HFFc6 (cell line): ENCODE results near the gene GPR179. TPM values are rescaled to one million over a fixed set of nuclear protein-coding genes. Genes with fewer than 3 reads are reported as not detected.

Experiments used
- DNase-seq: peaks from one replicate; pipeline ENCODE4 v3.0.0-alpha.2; 2018
- H3K27ac Mint-ChIP-seq: 2 replicates; pipeline ENCODE4 v1.8.0; 2020; ENCODE audit warnings: mild to moderate bottlenecking, mixed read lengths
- H3K27me3 Mint-ChIP-seq: 2 replicates; pipeline ENCODE4 v1.8.0; 2021; ENCODE audit warnings: mild to moderate bottlenecking, moderate library complexity, mixed read lengths; ENCODE audit not compliant: insufficient read depth
- H3K36me3 Mint-ChIP-seq: 2 replicates; pipeline ENCODE4 v1.8.0; 2021; ENCODE audit warnings: low read depth, mixed read lengths
- H3K4me1 Mint-ChIP-seq: 2 replicates; pipeline ENCODE4 v1.8.0; 2020; ENCODE audit warnings: low read depth, mixed read lengths
- H3K4me3 Mint-ChIP-seq: 2 replicates; pipeline ENCODE4 v1.8.0; 2020; ENCODE audit warnings: mild to moderate bottlenecking, moderate library complexity, mixed read lengths
- H3K9me3 Mint-ChIP-seq: 2 replicates; pipeline ENCODE4 v1.8.0; 2020; ENCODE audit warnings: mild to moderate bottlenecking, mixed read lengths
- CTCF ChIP-seq: fragments of 200-600 bp; sonication (generic); IDR thresholded peaks from 2 replicates; pipeline ENCODE4 v1.5.0; 2021; ENCODE audit warnings: antibody characterized with exemption, mild to moderate bottlenecking
- total RNA-seq, 6 experiments: library from RNA; stranded (reverse); fragmentation: NEBNext Ultra II Directional; extraction: Animal tissue kit (Norgen Biotek cat#: 25700); gene quantifications; 2 replicates in 1 of 6; 3 replicates in 5 of 6; pipeline ENCODE4 v1.2.3, GENCODE V29; 2021

The GPR179 gene
- total RNA-seq, 6 experiments from 2014 or later: not detected

- no peaks in the 10 kb centered on the region; the same call in 1 of the 2 replicates for H3K36me3 Mint-ChIP-seq
- no peak overlapping the region for H3K27ac Mint-ChIP-seq
- H3K9me3 Mint-ChIP-seq: no peaks in the 10 kb centered on the region
- peaks cover 27% of the 10 kb centered on the region for H3K27me3 Mint-ChIP-seq
- no peak for DNase-seq
- no peak for TF ChIP-seq CTCF
- H3K4me3 Mint-ChIP-seq: no peak overlapping the region
- H3K4me1 Mint-ChIP-seq: no peaks in the 10 kb centered on the region
These were observed 15.1 kb downstream of the GPR179 start for GRCh38 chr17:38328620-38329019.

GRCh38 chr17:38327936-38328335 is 15.8 kb downstream of the GPR179 start:
- no peaks in the 10 kb centered on the region for H3K9me3 Mint-ChIP-seq
- DNase-seq: no peak
- peaks cover 2% of the 10 kb centered on the region; the same call in 1 of the 2 replicates for H3K36me3 Mint-ChIP-seq
- H3K27me3 Mint-ChIP-seq: peaks cover 22% of the 10 kb centered on the region
- H3K27ac Mint-ChIP-seq: no peak overlapping the region
- H3K4me1 Mint-ChIP-seq: peaks cover 3% of the 10 kb centered on the region
- TF ChIP-seq CTCF: no peak
- H3K4me3 Mint-ChIP-seq: no peak overlapping the region

- Mint-ChIP-seq H3K27ac (no peak overlapping the region), H3K27me3 (peaks cover 24% of the 10 kb centered on the region), H3K4me1 (peaks cover 9% of the 10 kb centered on the region), H3K4me3 (no peak overlapping the region), H3K36me3 (peaks cover 6% of the 10 kb centered on the region; the same call in 1 of the 2 replicates), H3K9me3 (no peaks in the 10 kb centered on the region)
- DNase-seq: no peak
- TF ChIP-seq CTCF: no peak
These were observed 16.6 kb downstream of the GPR179 start for GRCh38 chr17:38326996-38327792.

GRCh38 chr17:38325221-38325851 is 18.4 kb downstream of the GPR179 start:
- no peak for DNase-seq
- H3K4me1 Mint-ChIP-seq: peaks cover 9% of the 10 kb centered on the region
- H3K36me3 Mint-ChIP-seq: peaks cover 7% of the 10 kb centered on the region; the same call in 1 of the 2 replicates
- TF ChIP-seq CTCF: no peak
- no peak overlapping the region for H3K4me3 Mint-ChIP-seq
- H3K9me3 Mint-ChIP-seq: no peaks in the 10 kb centered on the region
- no peak overlapping the region for H3K27ac Mint-ChIP-seq
- peaks cover 18% of the 10 kb centered on the region for H3K27me3 Mint-ChIP-seq

GRCh38 chr17:38324772-38325171 is 19.0 kb downstream of the GPR179 start:
- H3K36me3 Mint-ChIP-seq: peaks cover 11% of the 10 kb centered on the region; the same call in 1 of the 2 replicates
- H3K27ac Mint-ChIP-seq: no peak overlapping the region
- DNase-seq: no peak
- no peak overlapping the region for H3K4me3 Mint-ChIP-seq
- no peak for TF ChIP-seq CTCF
- peaks cover 14% of the 10 kb centered on the region for H3K27me3 Mint-ChIP-seq
- no peaks in the 10 kb centered on the region for H3K9me3 Mint-ChIP-seq
- peaks cover 9% of the 10 kb centered on the region for H3K4me1 Mint-ChIP-seq
